Measurements from ENCODE around the gene MTIF2.
A peak's percentile ranks its signal among the peaks of the same experiment; 100 is the strongest.
"Not testable (repeated sequence)": the region's sequence is repeated elsewhere in the genome, so short reads cannot be mapped to it uniquely, and the experiment has no call there.

Gene MTIF2

DNA sequence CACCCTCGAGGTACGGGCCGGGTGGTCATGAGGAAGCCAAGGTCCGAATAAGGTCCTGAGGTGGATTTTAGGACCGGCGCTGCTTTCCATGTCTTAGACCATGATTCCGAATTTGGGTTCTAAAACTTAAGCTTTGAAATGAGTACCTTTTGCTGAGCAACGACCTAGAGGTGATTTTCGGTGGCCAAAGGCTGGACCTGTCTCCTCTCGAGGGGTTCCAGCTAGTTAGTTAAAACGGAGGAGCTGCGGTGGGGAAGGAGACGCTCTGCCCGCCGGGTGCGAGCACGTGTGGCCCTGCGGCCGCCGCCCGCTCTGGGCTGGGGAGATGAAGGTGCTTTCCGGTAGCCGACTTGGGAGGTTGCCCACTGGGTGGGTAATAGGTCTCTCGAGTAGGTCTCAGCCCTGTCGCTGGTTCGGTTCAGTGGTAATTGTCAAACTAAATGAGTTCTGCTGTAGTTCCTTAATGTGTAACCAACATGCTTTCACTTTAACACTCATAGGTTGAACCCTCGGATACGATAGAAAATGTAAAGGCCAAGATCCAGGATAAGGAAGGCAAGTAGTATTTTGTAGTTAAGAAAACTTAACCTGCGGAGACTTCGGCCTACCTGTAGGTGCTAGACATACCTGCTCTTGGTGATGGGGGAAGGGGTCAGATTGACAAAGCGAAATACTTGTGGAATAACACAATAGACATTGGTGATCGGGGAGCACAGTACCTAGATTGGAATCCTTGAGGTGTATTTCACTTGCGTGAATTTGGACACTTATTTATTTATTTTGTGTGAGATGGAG, 36.0 kb downstream of the MTIF2 start:
- Mint-ChIP-seq H3K9me3 (no peaks in the 10 kb centered on the region), H3K36me3 (peaks cover 9% of the 10 kb centered on the region), H3K4me3 (peak overlapping the region; percentile 100), H3K27me3 (no peaks in the 10 kb centered on the region), H3K27ac (peak overlapping the region; percentile 97), H3K4me1 (peaks cover 31% of the 10 kb centered on the region)
- ATAC-seq (ENCODE audit: low read depth) (peak; percentile 64), DNase-seq (ENCODE audit: low spot score in 2 of 2) (peak; percentile 61 to 62)

DNA sequence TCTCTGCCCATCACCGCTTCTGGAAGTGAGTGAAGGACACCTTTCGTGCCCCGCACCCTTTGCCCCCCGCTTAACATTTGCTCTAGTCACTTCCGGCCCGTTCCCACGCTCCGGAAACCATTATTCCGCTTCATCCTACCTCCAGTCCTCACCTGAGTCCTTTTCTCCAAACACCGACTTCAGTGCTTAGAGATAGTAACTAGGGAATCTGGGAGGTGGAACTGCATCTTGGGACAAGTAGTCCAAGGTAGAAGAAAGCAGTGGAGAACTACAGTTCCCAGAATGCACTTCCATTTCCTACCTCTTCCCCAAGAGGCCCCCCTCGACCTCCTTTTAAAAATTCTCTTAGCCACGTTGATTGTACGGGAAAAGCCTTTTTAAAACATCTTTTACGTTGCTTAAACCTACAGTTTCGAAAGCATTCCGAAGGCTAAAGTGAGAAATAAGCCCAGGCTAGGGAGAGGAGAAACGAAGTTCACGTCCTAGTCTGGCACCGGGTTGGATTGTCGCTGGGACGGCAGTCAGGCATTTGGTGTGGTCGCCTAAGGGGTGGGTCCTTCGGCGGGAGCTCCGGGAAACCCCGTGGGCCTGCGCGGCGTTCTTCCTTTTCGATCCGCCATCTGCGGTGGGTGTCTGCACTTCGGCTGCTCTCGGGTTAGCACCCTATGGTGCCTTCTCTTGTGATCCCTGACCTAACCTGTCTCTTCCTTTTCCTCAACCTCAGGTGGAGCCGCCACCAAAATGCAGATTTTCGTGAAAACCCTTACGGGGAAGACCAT, 36.8 kb downstream of the MTIF2 start, which contains the start of the genes CLHC1 and RPS27A:
TSS of gene CLHC1 (minus strand) at position 210 of the 779 bp plus-strand sequence. CDS start 9,882 bp downstream, outside the sequence.
TSS of gene RPS27A (plus strand) at position 605 of the 779 bp plus-strand sequence. CDS start at position 742, 137 bp downstream.
- H3K4me3 Mint-ChIP-seq: peak within 1 kb of the TSS; percentile 100
- DNase-seq (ENCODE audit: low spot score in 2 of 2) (peak; percentile 96 to 98), ATAC-seq (ENCODE audit: low read depth) (peak; percentile 82)
- H3K27me3 Mint-ChIP-seq: no peaks in the 10 kb centered on the region
- peaks cover 8% of the 10 kb centered on the region for H3K36me3 Mint-ChIP-seq
- H3K4me1 Mint-ChIP-seq: peaks cover 36% of the 10 kb centered on the region
- no peaks in the 10 kb centered on the region for H3K9me3 Mint-ChIP-seq
- H3K27ac Mint-ChIP-seq: peak within 1 kb of the TSS; percentile 97

DNA sequence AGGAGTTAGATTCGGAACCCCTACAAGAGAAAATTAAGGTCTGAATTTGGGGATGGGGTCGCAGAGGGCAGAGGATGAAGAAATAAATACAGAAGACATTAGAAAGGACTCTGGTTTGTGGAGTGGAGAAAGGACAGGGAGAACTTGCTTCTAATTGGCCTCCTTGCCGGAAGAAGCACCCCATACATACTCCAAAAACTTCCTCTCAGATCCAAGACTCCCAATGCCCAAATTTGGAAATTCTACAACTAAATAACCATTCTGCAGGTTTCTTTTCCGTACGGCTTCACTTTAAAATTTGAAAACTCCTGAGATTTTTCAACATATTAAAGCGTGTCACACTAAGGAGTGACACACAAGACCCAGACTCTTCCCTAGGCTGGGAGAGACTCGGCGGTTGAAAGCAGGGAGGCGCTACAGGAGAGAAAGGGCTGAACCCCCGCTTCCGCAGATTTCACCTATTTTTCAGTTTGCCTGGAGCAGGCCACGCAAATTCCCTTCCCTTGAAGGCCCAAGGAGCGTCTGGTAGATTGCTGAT, 37.4 kb downstream of the MTIF2 start:
- Mint-ChIP-seq H3K4me3 (peak overlapping the region; percentile 100), H3K27me3 (no peaks in the 10 kb centered on the region), H3K9me3 (no peaks in the 10 kb centered on the region), H3K4me1 (peaks cover 36% of the 10 kb centered on the region), H3K27ac (peak overlapping the region; percentile 97), H3K36me3 (peaks cover 8% of the 10 kb centered on the region)
- no peak for DNase-seq (ENCODE audit: low spot score in 2 of 2)
- no peak for ATAC-seq (ENCODE audit: low read depth)

DNA sequence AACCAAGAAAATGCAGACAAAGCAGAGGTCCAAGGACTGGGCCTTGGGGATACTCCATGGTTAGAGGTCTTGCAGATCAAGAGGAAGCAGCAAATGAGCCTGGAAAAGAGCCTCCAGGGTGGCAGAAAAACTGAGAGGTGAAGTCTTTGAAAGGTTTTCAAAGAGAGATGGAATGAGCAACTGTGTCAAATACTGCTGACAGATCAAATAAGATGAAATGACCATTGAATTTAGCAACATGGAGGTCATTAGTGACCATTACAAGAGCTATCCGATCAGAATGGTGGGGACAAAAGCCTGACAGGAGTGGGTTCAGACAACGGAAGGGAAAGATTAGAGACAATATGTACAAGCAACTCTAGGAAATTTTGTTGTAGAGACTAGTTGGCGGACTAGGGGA, 38.5 kb downstream of the MTIF2 start:
- Mint-ChIP-seq H3K27ac (no peak overlapping the region), H3K27me3 (no peaks in the 10 kb centered on the region), H3K9me3 (no peaks in the 10 kb centered on the region), H3K4me3 (peak overlapping the region; percentile 39), H3K4me1 (peaks cover 37% of the 10 kb centered on the region), H3K36me3 (peaks cover 8% of the 10 kb centered on the region)
- DNase-seq (ENCODE audit: low spot score in 2 of 2) (no peak), ATAC-seq (ENCODE audit: low read depth) (no peak)

DNA sequence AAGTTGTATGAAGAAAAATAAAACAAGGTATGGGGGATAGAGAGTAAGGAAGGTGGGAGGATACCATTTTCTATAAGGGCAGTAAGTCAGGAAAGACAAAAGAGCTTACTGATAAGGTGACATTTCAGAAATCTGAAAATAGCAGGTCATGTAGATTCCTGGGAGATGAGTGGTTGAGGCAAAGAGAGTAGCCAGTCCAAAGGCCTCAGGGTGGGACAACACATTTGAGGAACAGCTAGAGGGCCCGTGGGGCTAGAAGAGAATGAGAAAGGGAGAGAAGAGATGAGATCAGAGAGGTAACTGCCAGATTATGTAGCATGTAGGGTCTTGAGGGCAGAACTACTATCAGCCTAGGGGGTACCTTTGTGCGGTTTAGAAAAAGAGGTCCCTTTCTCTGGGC, 39.8 kb downstream of the MTIF2 start:
- Mint-ChIP-seq H3K27me3 (no peaks in the 10 kb centered on the region), H3K4me1 (peaks cover 35% of the 10 kb centered on the region), H3K4me3 (no peak overlapping the region), H3K36me3 (peaks cover 4% of the 10 kb centered on the region), H3K27ac (no peak overlapping the region), H3K9me3 (no peaks in the 10 kb centered on the region)
- ATAC-seq (ENCODE audit: low read depth) (no peak), DNase-seq (ENCODE audit: low spot score in 2 of 2) (no peak)

DNA sequence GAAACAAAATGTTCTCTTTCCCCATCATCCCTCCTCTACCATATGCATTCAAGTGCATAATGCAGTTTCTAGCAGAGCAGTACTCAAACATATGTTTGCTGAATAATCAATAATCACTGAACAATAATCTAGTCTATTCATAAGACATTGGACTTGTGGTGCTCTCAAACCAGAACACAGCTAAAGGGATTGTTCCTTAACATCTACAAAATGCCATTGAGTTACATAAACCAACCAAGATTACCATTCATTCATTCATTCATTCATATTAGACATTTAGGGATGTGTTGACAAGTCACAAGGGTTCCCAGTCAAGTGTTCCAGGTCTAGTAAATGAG, 40.8 kb downstream of the MTIF2 start:
- H3K9me3 Mint-ChIP-seq: no peaks in the 10 kb centered on the region
- no peak overlapping the region for H3K4me3 Mint-ChIP-seq
- H3K4me1 Mint-ChIP-seq: peaks cover 30% of the 10 kb centered on the region
- H3K27me3 Mint-ChIP-seq: no peaks in the 10 kb centered on the region
- ATAC-seq (ENCODE audit: low read depth): no peak
- no peak for DNase-seq (ENCODE audit: low spot score in 2 of 2)
- H3K27ac Mint-ChIP-seq: peak overlapping the region; percentile 49
- peaks cover 2% of the 10 kb centered on the region for H3K36me3 Mint-ChIP-seq

DNA sequence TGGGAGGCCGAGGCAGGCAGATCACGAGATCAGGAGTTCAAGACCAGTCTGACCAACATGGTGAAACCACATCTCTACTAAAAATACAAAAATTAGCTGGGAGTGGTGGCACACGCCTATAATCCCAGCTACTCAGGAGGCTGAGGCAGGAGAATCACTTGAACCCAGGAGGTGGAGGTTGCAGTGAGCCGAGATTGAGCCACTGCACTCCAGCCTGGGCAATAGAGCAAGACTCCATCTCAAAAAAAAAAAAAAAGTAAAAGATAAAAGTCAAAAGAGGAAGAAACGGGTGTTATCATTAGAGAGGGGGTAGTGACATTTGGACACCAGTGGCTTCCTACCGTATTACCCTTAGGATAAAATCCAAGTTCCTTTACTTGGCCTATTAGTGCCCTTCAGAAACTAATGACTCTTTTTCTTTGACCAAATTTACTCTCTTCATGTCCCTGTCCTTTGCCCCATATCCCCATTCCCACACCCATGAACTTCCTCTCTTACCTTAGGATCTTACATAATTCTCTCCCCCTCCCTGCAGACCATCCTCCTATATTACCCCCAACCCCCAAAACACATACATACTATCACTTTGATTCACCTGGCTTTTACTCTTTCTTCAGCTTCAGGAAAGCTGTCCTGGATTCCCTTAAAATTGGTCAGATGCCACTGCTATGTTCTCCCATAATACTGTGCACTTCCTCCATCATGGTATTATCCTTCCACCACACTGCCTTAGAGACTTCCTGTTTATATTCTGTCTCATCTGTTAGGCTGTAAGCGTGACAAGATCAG, 41.4 kb downstream of the MTIF2 start:
- H3K4me3 Mint-ChIP-seq; ATAC-seq (ENCODE audit: low read depth); H3K27me3 Mint-ChIP-seq; H3K9me3 Mint-ChIP-seq; H3K36me3 Mint-ChIP-seq; DNase-seq (ENCODE audit: low spot score in 2 of 2): not testable (repeated sequence)
- Mint-ChIP-seq H3K4me1 (peaks cover 31% of the 10 kb centered on the region), H3K27ac (peak overlapping the region; percentile 49)

DNA sequence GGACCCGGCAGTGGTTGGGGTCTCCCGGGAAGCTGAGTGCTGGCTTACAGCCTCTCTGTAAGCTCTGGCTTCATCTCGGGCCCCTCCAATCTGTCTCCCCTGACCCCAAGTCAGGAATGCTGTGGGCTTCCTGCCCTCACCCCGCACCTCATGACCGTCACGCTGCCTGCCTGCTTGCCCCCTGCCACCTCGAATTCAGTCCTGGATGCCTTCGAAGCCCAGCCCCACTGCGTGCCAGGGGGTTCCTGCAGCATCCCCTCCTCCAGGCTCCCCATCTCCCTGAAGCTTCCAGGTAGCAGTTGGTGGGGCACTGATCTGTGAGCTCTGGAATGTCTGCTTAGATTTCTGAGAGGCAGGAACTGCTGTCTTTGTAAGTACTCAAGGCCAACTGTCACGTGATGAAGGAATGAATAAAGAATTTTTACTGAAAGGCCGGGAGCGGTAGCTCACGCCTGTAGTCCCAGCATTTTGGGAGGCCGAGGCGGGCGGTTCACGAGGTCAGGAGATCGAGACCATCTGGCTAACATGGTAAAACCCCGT, 43.5 kb downstream of the MTIF2 start:
- Mint-ChIP-seq H3K4me3 (no peak overlapping the region), H3K4me1 (peaks cover 21% of the 10 kb centered on the region), H3K27ac (no peak overlapping the region), H3K36me3 (no peaks in the 10 kb centered on the region), H3K9me3 (no peaks in the 10 kb centered on the region), H3K27me3 (no peaks in the 10 kb centered on the region)
- ATAC-seq (ENCODE audit: low read depth): no peak
- no peak for DNase-seq (ENCODE audit: low spot score in 2 of 2)

DNA sequence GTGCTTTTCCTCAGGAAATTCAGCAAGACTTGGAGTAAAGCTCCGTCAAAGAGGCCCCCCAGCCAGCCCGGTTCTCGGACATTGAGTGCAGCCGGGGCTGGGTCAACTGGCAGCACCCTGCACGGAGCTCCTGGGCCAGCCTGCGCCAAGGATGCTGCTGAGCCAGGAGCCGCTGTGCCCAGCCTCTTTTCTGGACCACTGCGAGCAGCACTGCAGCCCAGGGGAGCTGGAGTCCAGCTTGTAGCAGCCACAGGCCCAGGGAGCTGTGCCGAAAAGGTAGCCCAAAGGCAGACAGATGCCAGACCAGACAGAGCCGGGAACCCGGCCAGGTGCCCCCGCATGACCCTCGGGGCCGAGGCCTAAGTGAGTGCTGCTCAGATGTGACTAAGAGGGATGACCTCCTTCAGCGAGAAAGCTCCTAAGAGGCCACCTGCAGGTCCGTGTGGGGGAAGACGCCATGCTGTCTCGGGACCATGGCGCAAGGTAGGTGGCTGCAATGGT, 44.2 kb downstream of the MTIF2 start:
- Mint-ChIP-seq H3K27ac (no peak overlapping the region), H3K9me3 (no peaks in the 10 kb centered on the region), H3K4me3 (no peak overlapping the region), H3K27me3 (no peaks in the 10 kb centered on the region), H3K4me1 (peaks cover 16% of the 10 kb centered on the region), H3K36me3 (no peaks in the 10 kb centered on the region)
- no peak for ATAC-seq (ENCODE audit: low read depth)
- DNase-seq (ENCODE audit: low spot score in 2 of 2): no peak

DNA sequence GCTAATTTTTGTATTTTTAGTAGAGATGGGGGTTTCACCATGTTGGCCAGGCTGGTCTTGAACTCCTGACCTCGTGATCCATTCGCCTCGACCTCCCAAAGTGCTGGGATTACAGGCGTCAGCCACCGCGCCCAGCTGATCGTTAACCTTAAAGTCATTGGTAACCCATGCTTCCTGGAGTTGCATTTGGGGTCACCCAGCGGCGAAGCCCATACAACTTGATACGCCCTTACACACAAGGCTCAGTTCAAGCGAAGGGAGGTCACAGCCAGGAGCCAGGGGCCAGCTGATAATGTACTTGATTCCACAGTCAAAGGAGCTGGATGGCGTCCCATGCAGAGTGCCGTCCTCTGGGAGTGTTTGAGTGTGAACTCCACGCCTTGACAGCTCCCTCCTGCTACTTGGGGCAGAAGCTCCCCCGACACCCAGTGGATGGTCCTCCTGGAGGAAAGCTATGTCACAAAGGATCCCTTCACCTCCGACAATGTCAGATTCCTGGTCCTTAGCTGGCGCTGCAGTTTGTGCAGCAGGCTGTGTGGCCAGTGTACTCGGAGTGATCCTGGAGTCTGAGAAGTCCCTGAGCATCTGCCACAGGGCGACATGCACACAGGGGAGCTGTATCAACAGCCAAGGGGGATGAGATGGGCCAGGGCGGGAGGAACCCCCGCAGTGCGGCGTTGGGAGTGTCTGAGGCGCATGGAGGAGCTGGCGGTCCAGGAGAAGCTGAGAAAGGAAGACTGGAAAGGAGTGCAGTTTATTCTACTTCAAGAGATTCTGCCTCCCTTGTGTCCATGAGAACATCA, 44.9 kb downstream of the MTIF2 start:
- Mint-ChIP-seq H3K4me3 (peak overlapping the region; percentile 86), H3K27me3 (no peaks in the 10 kb centered on the region)

DNA sequence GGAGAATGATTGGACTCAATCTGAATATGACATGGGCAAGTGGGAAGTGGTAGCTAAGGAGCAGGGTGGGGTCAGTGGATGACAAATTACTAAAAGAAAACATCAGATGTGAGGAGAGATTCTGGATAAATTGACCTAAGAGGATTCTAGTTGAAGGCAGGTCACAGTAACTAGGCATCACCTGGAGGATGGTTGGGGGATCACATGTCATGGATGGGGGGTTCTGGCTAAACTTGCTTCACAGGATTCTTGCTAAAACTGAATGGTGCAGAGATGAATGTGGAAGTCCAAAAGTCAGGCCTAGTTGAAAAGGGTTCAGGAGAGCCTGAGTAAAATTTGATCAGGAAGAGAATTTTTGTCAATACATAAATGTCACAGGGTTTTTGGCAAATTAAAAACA, 55.2 kb downstream of the MTIF2 start:
- no peak overlapping the region for H3K4me3 Mint-ChIP-seq
- no peaks in the 10 kb centered on the region for H3K27me3 Mint-ChIP-seq
- H3K27ac Mint-ChIP-seq: peak overlapping the region; percentile 10
- H3K4me1 Mint-ChIP-seq: no peaks in the 10 kb centered on the region
- H3K9me3 Mint-ChIP-seq: no peaks in the 10 kb centered on the region
- no peaks in the 10 kb centered on the region for H3K36me3 Mint-ChIP-seq
- DNase-seq (ENCODE audit: low spot score in 2 of 2) (no peak), ATAC-seq (ENCODE audit: low read depth) (no peak)

More for the DNA sequence above, 44.9 kb downstream of the MTIF2 start:
- Mint-ChIP-seq H3K36me3 (no peaks in the 10 kb centered on the region), H3K4me1 (peaks cover 16% of the 10 kb centered on the region), H3K27ac (peak overlapping the region; percentile 75), H3K9me3 (no peaks in the 10 kb centered on the region)
- ATAC-seq (ENCODE audit: low read depth) (no peak), DNase-seq (ENCODE audit: low spot score in 2 of 2) (peak; percentile 3 to 31)

DNA sequence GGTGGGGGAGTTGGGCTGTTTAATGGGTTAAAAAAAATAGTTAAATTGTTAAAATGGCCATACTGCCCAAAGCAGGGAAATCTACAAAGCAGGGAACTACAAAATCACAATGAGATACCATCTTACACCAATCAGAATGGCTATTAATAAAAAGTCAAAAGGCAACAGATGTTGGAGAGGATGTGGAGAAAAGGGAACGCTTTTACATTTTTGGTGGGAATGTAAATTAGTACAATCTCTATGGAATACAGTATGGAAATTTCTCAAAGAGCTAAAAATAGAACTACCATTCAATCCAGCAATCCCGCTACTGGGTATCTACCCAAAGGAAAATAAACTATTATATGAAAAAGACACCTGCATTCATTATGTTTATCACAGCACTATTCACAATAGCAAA, 64.1 kb downstream of the MTIF2 start:
- peaks cover 10% of the 10 kb centered on the region for H3K9me3 Mint-ChIP-seq
- no peak overlapping the region for H3K27ac Mint-ChIP-seq
- H3K36me3 Mint-ChIP-seq: peaks cover 19% of the 10 kb centered on the region
- H3K4me3 Mint-ChIP-seq: no peak overlapping the region
- no peaks in the 10 kb centered on the region for H3K4me1 Mint-ChIP-seq
- H3K27me3 Mint-ChIP-seq: no peaks in the 10 kb centered on the region
- ATAC-seq (ENCODE audit: low read depth) (no peak), DNase-seq (ENCODE audit: low spot score in 2 of 2) (no peak)

DNA sequence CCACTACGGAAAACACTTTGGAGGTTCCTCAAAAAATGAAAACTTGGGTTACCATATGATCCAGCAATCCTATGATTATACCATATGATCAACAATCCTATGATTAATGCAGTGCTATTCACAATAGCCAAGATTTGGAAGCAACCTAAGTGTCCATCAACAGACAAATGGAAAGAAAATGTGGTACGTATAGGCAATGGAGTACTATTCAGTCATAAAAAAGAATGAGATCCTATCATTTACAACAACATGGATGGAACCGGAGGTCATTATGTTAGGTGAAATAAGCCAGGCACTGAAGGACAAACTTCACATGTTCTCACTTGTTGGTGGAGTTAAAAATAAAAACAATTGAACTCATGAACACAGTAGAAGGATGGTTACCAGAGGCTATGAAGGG, 64.5 kb downstream of the MTIF2 start:
- Mint-ChIP-seq H3K27ac (no peak overlapping the region), H3K36me3 (peaks cover 23% of the 10 kb centered on the region), H3K4me3 (no peak overlapping the region), H3K9me3 (peaks cover 11% of the 10 kb centered on the region), H3K4me1 (no peaks in the 10 kb centered on the region), H3K27me3 (no peaks in the 10 kb centered on the region)
- DNase-seq (ENCODE audit: low spot score in 2 of 2): no peak
- ATAC-seq (ENCODE audit: low read depth): no peak
